C4-2B (cell line): ENCODE data around the gene ZBTB14.

Source experiments
- H3K27ac ChIP-seq: fragments of 450-650 bp; 2 replicates; pipeline ENCODE4 v1.5.1; 2017
- CTCF ChIP-seq: fragments of 450-650 bp; conservative IDR thresholded peaks from 2 replicates; pipeline ENCODE4 v1.5.1; 2017; ENCODE audit warnings: mild to moderate bottlenecking
- ZFX ChIP-seq: fragments of 450-650 bp; IDR thresholded peaks from 2 replicates; pipeline ENCODE4 v1.6.1; 2017

The ZBTB14 gene

DNA sequence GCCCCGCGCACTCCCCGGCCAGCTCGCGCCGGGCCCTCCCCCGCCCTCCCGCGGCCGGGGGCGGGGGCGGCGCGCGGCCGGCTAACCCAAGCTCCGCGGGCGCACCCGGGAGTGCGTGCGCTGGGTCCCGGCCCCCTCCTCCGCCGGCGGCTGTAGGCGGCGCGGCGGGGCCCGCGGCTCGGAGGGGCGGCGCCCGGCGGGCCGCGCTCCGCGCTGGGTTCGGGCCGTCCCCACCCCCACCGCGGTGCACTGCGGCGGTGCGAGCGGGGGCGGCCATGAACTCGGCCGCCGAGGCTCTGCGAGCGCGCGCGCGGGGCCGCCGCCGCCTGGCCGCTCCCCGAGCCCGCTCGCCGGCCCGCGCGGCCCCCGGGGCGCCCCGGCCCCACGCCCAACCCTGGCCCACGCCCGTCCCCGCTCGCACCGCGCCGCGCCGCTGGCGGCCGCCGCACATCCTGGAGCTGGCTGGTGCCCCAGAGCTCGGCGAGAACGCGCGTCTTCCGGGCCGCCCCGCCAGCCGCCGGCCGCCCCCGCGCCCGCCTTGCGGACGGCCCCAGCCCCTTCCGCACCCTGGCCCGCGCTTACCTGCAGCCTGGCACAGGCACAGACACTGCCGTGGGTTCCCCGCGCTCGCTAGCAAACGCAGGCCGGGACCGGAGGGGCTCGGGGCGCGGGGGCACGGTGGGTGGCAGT lies at the start of gene ZBTB14:
TSS of gene ZBTB14 (minus strand) at position 496 of the 690 bp plus-strand sequence. CDS start 2,480 bp downstream, outside the sequence.
- H3K27ac ChIP-seq: peak within 1 kb of the TSS; percentile 99
- TF ChIP-seq CTCF: no peak
- 0 out of 2 replicates have a peak, but pooled peaks have one; percentile 38 for TF ChIP-seq ZFX

- TF ChIP-seq CTCF (no peak), ZFX (no peak)
- no peak overlapping the region for H3K27ac ChIP-seq
Observed at GRCh38 chr18:5339202-5339834, 43.8 kb upstream of the ZBTB14 start.

GRCh38 chr18:5334456-5335075 lies 39.0 kb upstream of the ZBTB14 start:
- no peak for TF ChIP-seq ZFX
- TF ChIP-seq CTCF: no peak

GRCh38 chr18:5318061-5318700 lies 22.7 kb upstream of the ZBTB14 start:
- no peak overlapping the region for H3K27ac ChIP-seq
- TF ChIP-seq ZFX (no peak), CTCF (no peak)

More at GRCh38 chr18:5334456-5335075, 39.0 kb upstream of the ZBTB14 start:
- H3K27ac ChIP-seq: no peak overlapping the region

DNA sequence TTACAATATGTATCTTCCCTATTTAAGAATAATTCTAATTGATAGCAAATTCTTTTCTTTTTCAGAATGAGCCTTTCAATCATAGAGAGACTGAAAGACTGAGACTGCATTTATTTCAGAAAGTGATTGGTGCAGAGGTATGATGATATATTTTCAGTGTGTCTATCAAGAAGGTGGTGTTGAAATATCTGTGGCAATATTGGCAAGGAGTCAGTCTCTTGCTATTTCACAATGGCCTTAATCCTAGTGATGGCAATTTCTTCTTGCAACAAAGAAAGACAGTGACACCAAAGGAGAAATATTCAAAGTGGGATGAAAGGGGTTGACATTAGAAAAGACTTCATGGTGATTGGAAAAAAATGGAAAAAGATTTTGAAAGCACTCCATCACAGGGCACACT lies 21.7 kb upstream of the ZBTB14 start:
- no peak for TF ChIP-seq ZFX
- no peak overlapping the region for H3K27ac ChIP-seq

GRCh38 chr18:5315838-5316237 lies 20.3 kb upstream of the ZBTB14 start:
- no peak for TF ChIP-seq CTCF
- TF ChIP-seq ZFX: no peak
- H3K27ac ChIP-seq: no peak overlapping the region

DNA sequence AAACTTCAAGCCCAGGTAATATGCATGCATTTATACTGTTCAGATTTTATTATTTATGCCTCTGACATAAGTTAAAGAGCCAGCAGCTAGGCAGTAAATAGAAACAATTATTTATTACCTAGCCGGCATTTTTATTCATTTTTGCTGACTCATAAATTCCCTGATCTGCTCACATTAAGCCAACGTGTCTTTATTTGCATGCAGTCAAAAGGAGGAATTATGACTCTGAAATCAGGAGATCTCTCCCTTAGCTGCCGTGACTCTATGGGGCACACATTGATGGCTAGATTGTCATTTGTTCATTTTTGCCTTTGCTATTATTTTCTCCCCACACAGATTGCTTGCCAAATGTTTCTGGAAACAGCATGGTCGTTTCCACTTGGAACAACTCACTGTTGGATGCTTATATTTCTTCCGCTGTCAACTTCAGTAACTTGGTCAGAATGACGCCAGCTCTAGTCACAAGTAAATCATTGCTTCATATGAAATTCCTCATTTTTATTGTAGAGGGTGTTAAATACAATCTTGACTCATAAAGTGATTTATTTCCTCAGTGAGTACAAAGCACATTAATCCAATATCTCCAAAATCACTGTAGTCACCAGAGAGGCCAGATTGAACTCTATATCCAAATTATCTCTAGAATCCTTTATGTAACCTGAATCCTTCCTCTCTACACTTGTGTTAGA lies 15.9 kb upstream of the ZBTB14 start:
- H3K27ac ChIP-seq: no peak overlapping the region
- TF ChIP-seq CTCF (no peak), ZFX (no peak)
